GM18867 (cell line): ENCODE results near the gene USP3.

Experiments
- ATAC-seq: cut with Tn5 transposase; IDR thresholded peaks from one replicate; pipeline ENCODE4 v1.9.1; 2021; ENCODE audit warnings: mild to moderate bottlenecking, moderate library complexity; ENCODE audit not compliant: unreplicated experiment

The USP3 gene

DNA sequence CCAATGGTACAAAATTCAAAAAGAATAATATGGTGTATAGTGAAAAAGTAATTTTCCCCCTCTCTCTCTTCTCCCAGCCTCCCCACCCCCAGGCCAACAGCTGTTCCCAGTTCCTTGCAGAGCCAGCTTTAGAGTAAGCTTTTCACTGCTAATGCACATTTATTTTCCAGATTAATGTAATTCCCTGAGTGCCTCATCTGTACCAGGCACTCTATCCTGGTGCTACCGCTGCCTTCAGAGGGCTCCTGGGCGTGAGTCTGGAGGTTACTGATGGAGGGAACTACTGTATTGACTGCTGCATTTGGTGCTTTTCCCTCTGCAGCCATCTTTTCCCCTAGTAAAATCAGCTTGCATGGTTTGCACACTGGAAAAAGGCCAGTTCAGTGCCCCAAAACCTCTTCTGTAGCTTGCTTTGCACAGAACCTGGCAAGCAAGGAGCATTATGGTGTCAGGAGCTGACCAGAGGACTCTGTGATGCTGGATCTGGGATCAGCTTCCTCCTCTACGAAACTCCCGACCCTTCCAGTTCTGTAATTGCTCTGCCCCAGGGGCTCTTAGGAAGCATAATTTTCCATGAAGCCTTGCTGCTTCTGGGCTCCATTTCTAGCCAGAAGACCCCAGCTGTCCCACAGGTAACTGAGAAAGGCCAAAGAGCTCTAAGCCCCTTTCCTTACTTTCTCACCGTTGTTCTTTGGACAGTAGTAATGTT, 8.5 kb upstream of the USP3 start:
- no peak for ATAC-seq

DNA sequence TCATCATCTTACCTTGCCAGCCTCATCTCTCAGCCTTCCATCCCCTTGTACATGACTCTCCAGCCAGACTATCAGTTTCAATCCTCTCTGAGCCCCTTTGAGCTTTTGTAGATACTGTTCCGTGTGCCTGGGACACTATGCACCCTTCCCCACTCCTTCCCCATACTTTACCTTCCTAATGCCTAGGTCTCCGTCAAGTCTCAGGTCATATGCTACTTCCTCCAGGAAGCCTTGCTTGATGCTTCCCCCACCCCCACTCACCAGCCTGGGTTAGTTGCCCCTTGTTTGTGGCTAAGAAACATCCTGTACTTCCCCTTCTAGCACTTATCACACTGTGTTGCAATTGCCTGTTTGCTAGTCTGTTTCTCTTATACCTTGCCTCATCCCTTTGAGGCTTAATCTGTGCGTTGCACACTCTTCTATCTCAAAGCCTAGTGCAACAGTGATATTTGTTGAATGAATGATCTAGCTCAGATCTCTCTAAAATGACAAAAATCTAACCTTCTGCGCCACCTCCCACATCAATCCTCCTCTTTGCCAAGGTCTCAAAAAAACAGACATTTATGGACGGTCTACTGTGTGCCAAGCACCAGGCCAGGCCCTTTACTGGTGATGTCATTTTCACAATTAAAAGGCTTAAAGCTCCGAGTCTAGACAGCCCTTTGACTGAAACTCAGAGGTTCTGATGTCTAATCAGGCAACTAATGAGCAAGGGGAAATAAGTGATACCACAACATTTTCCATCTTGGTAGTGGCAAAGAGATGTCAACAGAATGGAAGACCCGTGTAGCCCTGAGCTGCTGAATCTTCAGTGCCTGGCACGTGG, 6.5 kb upstream of the USP3 start:
- ATAC-seq = no peak

DNA sequence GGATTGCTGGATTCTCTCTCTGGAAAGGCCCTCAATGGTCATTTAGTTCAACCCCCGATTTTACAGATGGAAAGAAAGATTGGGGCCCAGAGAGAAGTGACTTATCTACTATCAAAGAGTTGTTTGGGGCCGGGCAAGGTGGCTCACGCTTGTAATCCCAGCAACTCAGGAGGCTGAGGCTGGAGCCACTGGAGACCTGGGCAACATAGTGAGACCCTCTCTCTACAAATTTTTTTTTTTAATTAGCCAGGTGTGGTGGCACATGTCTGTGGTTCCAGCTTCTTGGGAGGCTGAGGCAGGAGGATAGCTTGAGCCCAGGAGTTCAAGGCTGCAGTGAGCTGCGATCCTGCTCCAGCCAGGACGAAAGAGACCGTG, 5.2 kb upstream of the USP3 start:
- ATAC-seq = no peak

DNA sequence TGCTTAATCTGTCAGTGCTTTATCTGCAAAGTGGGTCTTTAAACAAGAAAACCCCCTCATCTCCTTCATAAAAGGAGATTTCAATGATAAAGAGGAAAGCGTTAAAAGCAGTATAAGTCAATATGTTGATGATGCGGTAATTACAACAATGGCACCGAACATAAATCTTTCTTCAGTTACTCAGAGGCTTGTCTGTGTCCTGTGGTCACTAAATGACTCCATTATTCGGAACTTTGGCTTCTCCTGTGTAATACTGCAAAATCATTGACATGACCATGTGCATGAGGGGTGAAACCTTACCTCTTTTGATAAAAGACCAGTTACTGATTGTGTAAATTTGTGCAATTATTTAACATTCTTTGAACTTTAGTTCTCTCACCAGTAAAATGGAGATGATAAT, 4.8 kb upstream of the USP3 start:
- ATAC-seq = no peak

DNA sequence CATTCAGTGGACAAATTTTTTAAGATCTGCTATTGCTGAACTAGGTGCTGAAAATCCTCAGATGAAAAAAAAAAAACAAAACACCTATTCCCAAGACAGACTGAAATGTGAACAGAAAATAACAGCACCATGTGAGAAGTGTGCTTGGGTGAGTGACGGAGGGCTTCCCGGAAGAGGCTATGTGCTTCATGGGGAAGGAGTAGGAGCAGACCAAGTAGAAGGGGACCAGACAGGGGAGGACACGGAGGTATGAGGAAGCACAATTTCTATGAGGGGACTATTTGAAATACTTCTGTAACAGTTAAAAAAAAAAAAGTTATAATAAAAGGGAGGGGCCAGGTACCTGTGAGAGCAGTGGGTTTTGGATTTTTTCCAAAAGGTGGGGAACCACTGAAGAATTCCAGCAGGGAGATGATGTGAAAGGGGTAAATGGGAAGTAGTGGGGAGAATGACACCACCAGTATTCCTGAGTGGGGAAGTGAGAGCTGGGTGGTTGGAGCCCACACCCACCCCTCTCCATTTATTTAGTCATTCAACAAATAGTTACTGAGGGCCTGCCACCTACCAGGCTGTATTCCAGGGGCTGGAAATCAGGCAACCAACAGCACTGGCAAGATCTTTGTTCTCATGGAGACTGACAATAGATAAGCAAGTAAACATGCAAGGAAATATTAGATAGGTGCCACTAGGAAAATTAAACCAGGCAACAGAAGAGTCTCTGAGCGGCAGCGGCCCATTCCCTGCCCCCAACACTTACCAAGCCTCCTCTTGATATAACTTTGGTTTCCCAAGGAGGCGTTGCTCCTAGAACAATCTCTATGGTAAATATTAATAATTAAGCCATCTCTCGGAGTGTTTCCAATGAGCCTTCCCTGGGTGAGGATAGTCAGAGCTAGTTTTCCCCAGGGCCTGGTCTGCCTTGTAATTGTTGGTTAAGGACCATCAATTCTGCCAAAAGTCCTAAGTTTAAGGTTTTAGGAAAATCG, 3.8 kb upstream of the USP3 start:
- no peak for ATAC-seq

DNA sequence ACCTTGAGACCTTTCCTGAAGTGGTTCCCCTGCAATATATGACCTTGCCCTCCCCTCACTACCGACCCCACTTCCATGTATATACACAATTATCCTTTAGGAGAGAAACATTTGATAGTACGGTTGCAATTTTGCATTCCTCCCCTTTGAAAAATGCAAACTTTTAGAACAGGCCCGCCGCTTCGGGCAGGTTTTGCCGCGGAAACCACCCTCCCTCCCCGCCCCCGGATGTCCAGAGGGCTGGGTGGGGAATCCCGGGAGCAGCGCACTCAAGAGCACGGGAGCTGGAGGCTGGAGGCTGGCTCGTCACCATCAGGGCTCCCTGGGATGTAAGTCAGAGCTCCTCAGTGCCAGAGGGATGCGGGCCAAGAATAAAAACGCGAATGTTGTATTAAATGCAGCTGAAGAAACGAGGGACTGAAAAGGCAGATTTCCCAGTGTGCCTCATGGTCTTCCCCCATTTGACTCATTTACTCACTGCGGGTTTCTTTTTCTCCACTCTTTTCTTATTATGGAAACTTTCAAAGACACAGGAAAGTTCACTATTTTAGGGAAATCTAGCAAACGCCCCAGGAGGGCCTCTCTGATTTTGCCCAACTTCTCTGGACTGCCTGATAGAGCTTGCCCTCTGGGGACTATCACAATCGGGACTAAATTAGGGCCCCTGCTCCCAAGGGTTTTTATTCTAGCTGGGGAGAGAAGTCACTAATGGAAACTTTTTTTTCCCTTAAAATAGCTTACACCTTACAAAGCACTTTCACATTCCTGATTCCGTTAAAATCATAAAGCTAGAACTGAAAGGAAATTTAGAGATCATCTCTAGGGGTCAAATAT, 2.9 kb upstream of the USP3 start:
- ATAC-seq = no peak

DNA sequence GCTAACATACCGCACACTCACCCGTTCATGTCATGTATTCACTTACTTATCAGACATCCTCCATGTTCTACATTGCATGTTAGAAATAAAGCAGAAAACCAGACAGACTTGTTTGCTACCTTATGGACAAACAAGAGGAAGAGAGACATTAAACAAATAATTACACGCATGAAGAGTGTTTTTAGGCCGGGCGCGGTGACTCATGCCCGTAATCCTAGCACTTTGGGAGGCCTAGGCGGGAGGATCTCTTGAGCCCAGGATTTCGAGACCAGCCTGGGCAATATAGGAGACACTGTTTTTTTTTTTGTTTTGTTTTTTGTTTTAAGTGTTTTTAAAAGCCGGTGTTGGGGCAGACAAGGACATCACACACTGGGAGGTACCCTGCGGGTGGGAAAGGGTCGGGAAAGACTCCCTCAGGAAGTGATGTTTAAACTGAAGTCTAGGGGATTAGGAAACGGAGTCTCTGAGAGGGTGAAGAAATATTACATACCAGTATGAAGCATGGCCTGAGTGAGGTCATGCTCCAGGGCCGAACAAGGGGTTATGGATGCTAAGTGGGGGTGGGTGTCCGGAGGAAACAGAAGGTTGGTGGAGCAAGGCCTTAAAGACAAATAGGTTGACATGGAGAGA, 2.1 kb upstream of the USP3 start:
- ATAC-seq = no peak

DNA sequence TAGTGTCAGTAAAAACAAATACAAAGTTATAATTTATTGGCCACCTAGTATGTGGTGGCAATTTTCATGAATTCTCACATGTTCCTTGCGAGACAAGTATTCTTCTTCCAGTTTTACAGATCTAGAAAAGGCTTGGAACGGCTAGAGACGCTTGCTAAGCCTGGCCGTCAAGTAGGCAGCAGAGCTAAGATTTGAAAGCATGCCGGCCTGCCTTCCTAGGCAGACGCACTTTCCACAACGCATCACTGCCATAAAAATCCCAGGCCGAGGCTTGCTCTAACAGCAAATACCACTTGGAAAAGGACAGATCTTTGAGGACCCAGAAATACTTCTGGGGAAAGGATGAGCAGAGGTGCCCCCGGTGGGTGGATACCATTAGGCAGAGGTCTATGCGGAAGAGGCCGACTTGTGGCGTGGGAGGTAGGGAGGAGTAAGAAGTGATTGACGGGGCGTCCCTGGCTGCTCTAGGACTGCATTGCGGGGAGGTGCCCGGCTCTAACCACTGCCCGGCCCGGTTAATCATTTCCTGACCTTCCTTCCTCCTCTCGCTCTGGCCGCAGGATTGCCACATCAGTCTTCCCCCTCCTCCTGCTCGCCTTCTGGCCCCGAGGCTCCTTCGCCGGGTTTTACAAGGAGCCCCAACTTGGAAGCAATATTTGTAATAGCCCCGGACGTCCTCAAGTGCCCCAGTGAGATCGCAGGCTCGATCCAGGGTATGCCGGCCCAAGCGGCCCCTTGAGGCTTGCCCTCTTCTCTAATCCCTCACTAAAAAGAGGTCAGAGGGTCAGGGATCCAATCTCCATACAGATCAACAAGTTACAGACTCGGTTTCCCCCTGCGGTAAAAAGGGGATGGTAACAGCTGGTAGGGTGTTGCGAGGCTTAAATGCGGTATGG, 1.3 kb upstream of the USP3 start:
- peak; percentile 51 for ATAC-seq

DNA sequence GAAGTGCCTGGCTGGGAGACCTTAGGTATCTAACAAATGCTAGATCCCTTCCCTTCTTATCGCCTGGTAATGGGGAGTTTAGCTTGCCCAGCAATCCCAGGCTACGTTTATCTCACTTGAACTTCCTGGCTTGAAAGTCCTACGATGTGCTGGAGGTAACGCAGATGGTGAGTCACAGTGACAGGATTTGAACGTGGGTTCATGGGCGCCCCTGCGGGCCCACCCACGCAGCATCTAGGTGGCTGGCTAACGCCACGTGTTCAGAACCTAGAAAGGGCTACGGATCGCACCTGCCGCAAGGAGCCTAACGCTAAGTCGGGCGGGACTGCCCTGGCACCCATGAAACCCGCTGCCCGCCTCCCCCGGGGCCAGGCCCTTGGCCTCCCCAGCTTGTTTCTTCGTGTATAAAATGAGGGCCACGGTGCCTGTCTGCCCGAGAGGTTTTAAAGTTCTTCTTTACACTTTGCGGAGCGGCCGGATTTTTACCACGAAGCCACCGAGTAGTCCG, 600 bp upstream of the USP3 start:
- ATAC-seq = peak; percentile 28

DNA sequence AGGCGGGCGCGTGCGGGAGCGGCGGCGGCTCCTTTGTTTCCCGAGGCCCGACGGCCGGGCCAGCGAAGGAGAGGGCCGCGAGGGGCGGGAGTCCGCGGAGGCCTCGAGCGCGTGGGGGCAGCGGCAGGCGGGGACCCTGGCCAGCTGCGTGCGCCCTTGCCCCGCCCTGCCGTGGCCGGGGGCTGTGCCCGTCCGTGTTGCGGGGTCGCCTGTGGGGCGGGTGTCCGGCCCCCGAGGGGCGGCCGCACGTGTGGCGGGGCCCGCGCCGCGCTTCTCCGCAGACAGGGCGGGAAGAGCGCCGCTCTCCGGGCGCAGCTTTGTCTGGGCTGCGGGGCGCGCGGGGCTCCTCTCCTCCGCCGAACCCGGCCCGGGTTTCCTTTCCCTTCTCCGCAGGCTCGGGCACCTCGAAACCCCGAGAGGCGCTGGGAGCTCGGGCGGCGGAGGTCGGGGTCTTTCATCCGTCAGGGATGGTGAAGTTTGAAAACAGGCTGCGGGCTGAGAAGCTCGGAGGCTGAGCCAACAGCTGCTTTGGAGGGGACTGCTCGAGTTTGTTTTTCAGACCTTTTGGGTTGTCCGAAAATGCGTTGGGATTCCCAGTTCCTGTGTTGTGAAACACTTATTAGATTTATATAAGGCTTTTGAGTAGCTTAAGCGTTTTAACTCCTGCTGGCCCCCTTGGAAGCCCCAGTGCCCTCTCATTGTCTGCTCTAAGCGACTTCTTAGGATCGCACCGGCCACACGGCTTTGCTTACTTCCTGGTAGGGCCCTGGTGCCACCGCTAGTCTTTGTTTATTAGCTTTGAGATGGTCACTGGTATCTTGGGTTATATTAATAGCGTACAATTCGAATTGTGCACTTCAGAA, 817 bp downstream of the USP3 start:
- peak; percentile 16 for ATAC-seq

DNA sequence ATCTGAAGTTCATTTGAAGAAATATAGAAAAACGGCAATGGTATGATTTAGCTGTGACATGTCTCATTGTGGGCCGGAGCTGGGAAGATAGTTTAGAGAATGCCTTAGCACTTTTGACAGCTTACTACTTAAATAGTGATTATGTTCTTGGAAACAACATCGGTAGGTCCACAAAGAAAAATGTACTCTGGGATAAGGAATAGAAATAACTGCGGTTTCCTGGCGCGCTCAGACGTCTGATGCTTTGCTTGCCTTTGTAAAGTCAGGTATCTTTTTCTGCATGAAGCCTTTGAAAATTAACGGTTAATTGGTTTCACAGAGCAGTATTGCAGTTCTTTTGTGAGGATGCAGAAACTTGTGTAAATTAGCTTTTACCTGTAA, 1.4 kb downstream of the USP3 start:
- ATAC-seq = no peak

DNA sequence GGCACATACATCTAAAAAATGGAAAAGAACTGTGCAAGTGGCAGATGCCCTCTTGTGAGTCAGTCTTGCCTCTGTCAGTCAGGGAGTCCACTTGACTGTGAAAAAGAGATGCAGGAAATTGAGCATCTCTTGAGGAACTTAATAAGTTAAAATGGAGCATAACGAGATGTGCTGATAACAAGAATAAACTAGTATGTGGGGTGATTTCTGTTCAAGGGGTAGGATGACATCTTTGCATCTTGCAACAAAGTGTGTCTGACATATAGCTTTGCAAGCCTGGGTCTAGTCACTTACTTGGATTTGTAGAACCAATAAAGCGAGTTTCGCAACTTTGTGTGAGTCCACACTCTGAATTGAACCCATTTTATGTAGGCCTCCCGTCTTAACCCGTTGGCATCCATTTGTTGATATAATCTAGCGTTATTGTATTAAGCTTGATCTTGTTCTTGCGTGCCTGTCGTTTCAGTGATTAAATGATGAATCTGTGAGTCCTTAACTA, 2.2 kb downstream of the USP3 start:
- no peak for ATAC-seq

DNA sequence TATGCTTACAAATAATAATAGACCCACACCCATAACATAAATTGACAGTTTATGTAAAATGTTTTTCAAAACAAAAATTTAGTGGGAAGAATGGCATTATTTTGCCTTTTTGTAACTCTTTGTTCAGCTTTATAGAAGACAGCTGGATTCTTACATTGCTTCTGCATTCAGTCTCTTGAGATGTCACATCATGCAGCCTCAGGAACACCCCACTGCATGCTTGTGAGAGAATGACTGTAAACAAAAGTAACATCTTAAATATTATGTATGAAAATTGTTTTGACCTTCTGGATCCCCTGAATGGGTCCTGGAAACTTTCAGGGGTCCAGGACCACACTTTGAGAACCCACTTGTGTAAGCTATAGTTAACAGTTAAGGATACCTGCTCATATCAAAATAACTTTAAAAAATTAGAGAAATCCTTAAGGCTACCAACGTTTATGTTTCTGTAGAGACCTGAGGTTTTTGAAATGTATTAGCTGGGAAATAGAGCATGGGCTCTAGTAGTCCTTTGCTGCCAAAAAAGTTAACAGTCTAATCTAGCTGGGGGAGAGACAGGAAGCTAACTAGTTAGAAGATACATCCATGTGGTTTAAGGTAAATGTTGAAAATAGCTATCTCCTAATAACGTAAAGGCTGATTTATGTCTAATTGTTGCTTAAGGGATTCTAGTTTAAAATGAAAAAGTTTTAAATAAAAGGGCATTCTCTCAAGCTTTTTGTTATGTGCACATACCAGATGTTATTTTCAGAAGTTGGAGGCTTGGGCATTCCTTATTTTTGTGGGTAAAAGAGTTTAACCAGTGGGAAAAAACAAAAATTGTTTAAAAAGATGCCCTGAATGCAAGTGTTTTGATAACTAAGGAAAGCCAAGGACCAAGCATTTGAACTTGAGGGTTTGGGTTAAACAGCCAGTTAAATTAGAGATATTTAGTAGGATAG, 3.8 kb downstream of the USP3 start:
- no peak for ATAC-seq

DNA sequence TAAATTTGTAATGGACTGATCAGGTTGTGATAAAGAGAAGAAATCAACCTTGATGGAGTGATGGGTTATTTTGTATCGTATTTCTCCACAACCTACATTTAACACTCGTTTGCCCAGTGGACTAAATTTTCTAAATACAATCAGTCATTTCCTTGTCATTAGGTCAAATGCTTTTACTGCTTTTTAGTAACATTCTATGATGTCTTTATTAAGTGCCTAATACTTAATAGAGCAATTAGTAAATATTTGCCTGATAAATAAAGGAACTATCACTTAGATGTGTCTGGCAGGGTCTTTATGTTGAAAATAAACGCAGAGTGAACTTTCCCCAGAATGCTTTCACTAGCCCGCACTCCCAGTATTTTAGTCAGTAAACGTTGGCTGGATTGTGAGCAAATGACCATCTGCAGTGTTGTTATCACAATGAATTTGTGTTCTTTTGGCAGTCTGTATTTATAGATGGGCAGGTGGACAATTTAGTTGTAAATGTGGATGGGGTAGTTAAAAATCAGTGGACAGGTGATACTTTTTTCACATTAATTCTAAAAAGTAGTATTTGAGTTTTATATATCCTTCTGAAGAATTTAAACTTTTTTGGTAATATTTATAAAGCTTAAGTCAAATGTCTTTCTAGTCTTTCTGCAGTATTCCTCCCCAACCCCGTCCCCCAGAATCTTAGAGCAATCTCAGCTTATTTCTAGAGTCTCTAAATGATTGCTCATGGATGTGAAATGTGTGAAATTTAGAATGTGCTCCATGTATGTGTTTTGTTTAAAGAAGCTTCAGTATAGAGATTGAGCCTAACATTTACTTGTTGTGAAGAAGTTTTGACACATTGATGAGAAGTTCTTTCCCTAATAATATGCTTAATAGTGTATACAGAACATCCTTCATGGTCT, 4.9 kb downstream of the USP3 start:
- no peak for ATAC-seq
